ENCODE results near the gene SDHAF2.

Gene SDHAF2

GRCh38 chr11:61485080-61485479 lies 55.2 kb downstream of the SDHAF2 start:
- TF ChIP-seq POLR2A (IDR thresholded peaks at IDR 0.05; ENCODE audit: extremely low read depth, insufficient read length): no peak
- no peak for TF ChIP-seq MYC (IDR thresholded peaks at IDR 0.05; ENCODE audit: low read depth, low read length)
- no peak for TF ChIP-seq CTCF (IDR thresholded peaks at IDR 0.05; ENCODE audit: low read depth, low read length)
- TF ChIP-seq MAX (IDR thresholded peaks at IDR 0.05; ENCODE audit: low read depth, low read length): no peak
- no peak for DNase-seq (ENCODE audit: low read depth)
- H3K4me3 ChIP-seq (ENCODE audit: low read depth, low read length): no peak overlapping the region

GRCh38 chr11:61486011-61486620 lies 56.2 kb downstream of the SDHAF2 start:
- no peak overlapping the region for H3K4me3 ChIP-seq (ENCODE audit: low read depth, low read length)
- no peak for TF ChIP-seq CTCF (IDR thresholded peaks at IDR 0.05; ENCODE audit: low read depth, low read length)
- no peak for TF ChIP-seq MYC (IDR thresholded peaks at IDR 0.05; ENCODE audit: low read depth, low read length)
- TF ChIP-seq POLR2A (IDR thresholded peaks at IDR 0.05; ENCODE audit: extremely low read depth, insufficient read length): no peak
- TF ChIP-seq MAX (IDR thresholded peaks at IDR 0.05; ENCODE audit: low read depth, low read length): no peak
- DNase-seq (ENCODE audit: low read depth): peak; percentile 47

GRCh38 chr11:61486779-61487178 lies 56.9 kb downstream of the SDHAF2 start:
- no peak for DNase-seq (ENCODE audit: low read depth)
- TF ChIP-seq POLR2A (IDR thresholded peaks at IDR 0.05; ENCODE audit: extremely low read depth, insufficient read length) (no peak), CTCF (IDR thresholded peaks at IDR 0.05; ENCODE audit: low read depth, low read length) (no peak), MAX (IDR thresholded peaks at IDR 0.05; ENCODE audit: low read depth, low read length) (no peak), MYC (IDR thresholded peaks at IDR 0.05; ENCODE audit: low read depth, low read length) (no peak)
- H3K4me3 ChIP-seq (ENCODE audit: low read depth, low read length): no peak overlapping the region

GRCh38 chr11:61487342-61488025 lies 57.6 kb downstream of the SDHAF2 start:
- no peak for TF ChIP-seq CTCF (IDR thresholded peaks at IDR 0.05; ENCODE audit: low read depth, low read length)
- TF ChIP-seq MAX (IDR thresholded peaks at IDR 0.05; ENCODE audit: low read depth, low read length): no peak
- TF ChIP-seq POLR2A (IDR thresholded peaks at IDR 0.05; ENCODE audit: extremely low read depth, insufficient read length): no peak
- no peak for TF ChIP-seq MYC (IDR thresholded peaks at IDR 0.05; ENCODE audit: low read depth, low read length)
- no peak overlapping the region for H3K4me3 ChIP-seq (ENCODE audit: low read depth, low read length)
- no peak for DNase-seq (ENCODE audit: low read depth)

- no peak overlapping the region for H3K4me3 ChIP-seq (ENCODE audit: low read depth, low read length)
Measured at GRCh38 chr11:61488651-61489291, 58.8 kb downstream of the SDHAF2 start.

More at GRCh38 chr11:61488651-61489291, 58.8 kb downstream of the SDHAF2 start:
- DNase-seq (ENCODE audit: low read depth): peak; percentile 38
- TF ChIP-seq MYC (IDR thresholded peaks at IDR 0.05; ENCODE audit: low read depth, low read length): no peak
- no peak for TF ChIP-seq MAX (IDR thresholded peaks at IDR 0.05; ENCODE audit: low read depth, low read length)
- no peak for TF ChIP-seq CTCF (IDR thresholded peaks at IDR 0.05; ENCODE audit: low read depth, low read length)
- TF ChIP-seq POLR2A (IDR thresholded peaks at IDR 0.05; ENCODE audit: extremely low read depth, insufficient read length): no peak

Measured in NB4 (cell line).